ENCODE data around the gene LST1.
"Not testable (repeated sequence)": the region's sequence is repeated elsewhere in the genome, so short reads cannot be mapped to it uniquely, and the experiment has no call there.

LST1 gene

DNA sequence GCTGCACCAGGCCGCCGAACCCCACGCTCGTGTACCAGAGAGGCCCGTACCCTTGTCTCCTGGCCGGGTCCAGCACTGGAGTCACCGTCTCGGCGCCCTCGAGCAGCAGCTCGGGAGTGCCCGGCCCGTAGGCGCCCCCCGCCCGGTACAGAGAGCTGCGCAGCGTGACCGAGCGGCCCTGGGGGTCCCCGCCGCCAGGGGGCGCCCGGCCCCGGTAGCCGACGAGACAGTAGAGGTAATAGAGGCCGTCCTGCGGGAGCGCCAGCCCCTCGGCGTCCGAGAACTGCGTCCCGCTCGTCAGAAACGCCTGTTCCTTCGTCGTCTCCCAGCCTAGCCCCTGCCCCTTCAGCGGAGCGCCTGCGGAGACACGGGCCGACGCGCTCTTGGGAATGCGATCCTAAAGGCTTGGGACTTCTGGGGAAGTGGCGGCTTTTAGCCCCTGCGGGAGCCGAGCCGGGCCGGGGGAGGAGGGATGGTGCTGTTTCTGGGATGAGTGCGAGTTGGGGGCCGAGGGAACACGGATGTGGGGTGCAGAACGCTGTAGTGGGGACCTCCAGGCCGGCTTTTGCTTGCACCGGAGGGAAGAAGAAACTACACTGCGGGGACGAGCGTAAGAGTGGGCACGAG, 5.2 kb upstream of the LST1 start:
- DNase-seq (ENCODE audit: low spot score), result peak; percentile 81

DNA sequence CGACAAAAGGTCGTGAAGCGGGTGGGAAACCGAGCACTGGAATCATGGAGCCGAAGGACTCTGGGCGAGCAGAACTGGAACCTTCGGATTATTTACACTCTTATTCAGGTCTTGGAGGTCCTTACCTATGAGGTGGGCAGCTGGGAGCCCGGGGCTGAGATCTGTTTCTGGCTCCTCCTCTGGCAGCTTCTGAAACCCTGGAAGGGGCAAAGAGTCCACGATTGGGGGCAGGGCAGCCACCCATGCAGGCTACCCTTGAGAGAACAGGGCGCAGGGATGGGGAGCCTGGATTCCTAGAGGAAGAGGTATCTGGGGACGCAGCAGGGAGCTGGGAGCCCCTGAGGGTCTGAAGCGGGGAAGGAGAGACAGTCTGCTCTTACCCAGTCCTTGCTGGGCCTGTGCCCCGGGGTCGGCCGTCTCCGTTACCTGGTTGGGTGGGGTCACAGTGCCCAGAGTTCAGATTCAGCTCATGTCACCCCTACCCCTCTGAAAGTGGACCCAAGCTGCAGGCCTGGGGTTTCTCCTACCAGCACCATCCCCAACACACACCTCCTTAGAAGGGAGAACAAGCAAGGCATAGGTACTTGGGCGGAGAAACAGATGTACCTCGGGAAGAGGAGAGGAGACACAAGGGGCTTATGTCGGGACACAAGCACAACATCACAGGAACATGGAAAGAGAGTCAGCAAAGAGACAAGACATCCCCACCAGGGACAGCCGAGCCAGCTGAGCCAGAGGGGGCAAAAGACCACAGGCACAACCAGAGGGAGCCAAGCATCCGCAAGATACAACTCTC, 4.4 kb upstream of the LST1 start:
- DNase-seq (ENCODE audit: low spot score), result peak; percentile 27

DNA sequence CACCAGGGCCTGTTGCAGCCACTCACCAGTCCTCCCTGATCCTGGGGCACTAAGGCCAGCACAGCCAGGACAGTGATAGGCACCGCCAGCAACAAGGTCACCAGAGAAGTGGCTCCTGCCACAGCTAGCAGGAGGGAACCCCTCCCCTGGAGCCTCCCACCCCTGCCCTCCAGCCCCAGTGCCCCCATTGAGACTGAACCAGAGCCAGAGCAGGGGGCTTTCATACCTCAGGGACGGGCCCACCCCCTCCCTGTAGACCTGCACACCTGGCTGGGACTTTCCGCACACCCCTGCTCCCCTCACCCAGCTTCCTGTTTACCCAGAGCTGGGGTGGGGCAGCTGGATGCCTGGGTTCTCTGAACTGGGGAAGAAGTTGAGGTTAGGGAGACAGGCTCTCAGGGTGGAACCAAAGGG, 3.8 kb upstream of the LST1 start, which contains the start of gene LTB:
TSS of gene LTB (minus strand) at position 195 of the 414 bp plus-strand sequence. CDS start at position 188, 7 bp downstream.
- peak; percentile 3 for DNase-seq (ENCODE audit: low spot score)

DNA sequence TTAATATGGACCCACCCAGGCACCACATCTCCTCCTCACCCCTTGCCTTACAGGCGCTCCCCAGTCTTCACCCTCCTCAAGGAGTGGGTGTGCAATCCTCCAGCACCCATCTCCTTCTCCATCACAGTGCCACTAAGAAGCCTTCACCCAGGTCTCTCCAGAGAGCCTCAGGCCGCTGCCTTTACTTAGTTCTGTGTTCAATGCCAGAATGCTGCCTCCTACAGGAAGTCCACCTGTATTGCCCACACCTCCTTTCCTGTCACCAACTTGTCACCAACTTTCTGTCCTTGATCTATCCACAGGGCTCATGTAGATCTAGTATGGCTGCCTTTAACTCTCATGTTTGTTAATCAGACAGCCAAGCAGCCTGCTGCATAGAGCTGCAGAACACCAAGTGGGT, 586 bp upstream of the LST1 start:
- peak; percentile 43 for DNase-seq (ENCODE audit: low spot score)

DNA sequence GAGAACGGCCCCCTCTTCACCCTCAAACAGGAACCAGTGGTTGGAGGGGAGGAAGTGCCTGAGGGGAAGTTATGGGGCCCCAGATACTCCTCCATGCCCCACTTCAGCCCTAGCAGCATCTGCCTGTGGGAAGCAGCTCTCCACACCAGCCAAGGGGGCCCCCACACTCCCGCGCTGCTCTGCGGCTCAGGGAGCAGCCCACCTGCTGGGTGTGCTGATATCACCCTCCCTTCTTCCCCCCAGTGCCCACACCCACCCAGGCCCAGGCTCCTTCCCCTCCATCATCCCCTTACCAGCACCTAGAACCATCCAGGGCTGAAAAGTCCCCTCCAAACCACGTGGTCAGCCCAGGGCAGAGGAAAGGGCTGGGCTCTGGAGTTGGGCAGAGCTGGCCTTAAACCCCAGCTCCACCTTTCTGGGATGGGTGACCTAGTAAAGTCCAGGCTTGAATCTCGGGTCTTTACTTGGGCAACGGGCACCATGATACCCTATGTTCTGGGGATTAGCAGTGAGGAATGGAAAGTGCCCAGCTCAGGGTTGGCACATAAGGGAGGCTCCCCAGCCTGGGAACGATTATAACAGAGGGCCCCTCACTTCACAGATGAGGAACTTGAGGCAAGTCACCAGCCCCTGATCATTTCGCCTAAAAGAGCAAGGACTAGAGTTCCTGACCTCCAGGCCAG, 663 bp downstream of the LST1 start:
- DNase-seq (ENCODE audit: low spot score), result no peak

DNA sequence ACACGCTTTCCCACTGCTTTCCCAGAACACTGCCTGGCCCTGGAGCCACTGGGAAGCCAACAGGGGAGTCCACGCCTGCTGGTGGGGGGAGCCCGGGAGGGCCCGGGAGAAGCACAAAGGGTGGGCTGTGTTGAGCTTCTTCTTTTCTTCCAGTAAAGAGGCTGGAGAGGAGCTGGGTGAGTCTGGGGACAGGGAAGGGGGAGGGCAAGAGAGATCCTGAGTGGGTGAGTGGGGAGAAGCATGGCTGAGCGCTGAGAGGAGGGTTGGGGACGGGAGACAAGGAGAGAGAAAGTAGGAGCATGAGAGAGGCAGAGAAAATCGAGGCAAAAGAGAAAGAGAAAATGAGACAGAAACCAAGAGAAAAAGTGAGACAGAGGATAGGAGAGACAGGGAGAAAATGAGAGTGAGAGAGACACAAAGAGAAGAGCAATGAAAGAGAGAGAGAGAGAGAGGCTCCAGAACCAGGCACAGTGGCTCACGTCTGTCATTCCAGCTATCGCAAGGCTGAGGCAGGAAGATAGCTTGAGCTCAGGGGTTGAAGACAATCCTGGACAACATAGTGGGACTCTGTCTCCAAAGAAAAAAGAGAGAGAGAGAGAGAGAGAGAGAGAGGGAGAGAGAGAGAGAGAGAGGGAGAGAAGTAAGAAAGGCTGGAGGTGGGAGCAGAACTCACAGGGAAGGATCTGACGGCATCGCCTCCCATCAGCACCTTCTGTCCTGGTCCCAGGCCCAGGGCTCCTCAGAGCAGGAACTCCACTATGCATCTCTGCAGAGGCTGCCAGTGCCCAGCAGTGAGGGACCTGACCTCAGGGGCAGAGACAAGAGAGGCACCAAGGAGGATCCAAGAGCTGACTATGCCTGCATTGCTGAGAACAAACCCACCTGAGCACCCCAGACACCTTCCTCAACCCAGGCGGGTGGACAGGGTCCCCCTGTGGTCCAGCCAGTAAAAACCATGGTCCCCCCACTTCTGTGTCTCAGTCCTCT, 2.0 kb downstream of the LST1 start:
- DNase-seq (ENCODE audit: low spot score), result no peak

DNA sequence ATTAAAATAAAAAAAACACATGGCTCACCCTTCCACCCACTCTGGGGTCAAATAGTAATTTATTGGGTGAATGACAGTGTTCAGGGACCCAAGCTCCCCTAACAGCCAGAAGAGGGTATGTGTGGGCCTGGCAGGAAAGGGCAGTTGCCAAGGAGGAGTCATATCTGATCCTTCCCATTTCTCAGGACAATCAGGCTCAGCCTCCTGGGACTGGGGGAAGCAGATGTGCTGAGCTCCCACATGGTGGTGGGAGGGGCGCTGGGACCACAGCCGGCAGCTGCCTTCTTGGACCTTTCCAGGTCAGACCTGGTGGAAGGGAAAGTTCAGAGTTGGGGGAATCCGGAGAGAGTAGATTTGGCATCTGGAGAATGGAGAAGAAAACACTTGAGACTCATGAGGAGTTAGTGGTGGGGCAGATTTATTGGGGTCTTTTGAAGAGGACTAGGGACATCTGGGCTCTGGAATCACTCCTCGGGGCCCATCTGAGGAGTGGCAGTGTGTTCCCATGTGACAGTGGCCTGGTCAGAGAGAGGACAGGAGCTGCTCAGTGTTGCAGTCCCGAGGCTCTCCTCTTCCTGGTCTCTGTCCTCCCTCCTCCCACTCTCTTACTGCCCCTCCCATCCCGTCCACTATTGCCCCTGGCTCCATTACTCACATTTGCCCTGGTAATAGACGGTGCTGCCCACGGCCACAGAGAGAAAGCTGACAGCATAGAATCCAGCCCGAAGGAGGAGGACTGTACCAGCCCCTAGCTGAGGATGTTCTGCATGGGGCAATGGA, 3.0 kb downstream of the LST1 start:
- no peak for DNase-seq (ENCODE audit: low spot score)

DNA sequence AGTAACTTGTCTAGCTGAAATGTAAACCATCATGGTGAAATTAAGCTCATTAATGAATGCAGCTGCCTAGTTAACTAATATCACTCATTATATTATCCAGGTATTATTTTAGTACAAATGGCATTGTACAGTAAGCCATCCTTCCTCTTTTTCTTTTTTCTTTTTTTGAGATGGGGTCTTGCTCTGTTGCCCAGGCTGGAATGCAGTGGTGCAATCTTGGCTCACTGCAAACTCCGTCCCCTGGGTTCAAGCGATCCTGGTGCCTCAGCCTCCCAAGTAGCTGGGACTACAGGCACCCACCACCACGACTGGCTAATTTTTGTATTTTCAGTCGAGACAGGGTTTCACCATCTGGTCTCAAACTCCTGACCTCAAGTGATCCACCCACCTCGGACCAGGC, 4.6 kb downstream of the LST1 start:
- DNase-seq (ENCODE audit: low spot score), result not testable (repeated sequence)

DNA sequence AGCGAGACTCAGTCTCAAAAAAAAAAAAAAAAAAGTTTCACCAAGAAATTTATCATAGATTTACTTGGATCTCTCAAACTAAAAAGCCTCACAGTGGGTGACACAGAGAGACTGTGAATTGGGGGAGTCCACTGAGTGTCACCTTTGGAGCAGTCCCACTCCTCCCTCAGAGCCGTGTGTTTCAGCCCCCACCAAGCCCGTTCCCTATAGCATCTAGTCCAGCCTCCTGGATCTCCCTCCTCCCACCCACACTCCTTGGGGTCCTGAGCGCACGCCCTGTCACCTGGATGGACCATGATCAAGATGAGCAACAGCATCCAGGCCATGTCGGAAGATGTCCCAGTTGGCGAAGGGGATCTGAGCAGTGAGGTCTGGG, 6.3 kb downstream of the LST1 start:
- DNase-seq (ENCODE audit: low spot score), result no peak

DNA sequence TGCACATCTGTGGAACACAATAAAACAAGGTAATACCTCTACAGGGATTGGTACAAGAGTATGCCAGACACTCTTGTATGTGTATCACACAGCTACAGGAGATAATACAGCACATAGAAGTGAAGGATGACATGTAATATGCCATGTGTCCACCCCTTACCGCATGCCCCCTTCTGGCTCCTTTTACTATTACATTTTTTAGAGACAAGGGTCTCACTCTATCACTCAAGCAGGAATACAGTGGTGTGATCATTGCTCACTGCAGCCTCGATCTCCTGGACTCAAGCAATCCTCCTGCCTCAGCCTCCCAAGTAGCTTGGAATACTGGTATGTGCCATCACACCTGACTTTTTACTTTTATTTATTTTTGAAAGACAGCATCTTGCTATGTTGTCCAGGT, 10.9 kb downstream of the LST1 start:
- peak; percentile 54 for DNase-seq (ENCODE audit: low spot score)

DNA sequence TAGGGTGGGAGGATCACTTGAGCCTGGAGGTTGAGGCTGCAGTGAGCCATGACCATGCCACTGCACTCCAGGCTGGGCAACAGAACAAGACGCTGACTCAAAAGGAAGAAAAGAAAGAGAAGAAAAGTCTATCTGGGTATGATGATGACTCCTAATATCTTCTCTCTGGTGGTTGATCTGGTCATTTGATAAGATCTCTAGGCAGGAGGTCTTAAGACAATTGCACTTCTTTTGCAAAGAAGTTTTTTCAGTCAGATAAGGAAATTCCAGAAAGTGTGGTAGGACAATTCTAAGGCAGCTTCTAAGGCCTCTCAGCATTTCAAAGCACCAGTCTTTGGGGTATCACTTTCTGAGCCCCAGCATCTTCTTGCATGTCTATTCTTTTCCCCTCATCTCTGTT, 21.2 kb downstream of the LST1 start:
- DNase-seq (ENCODE audit: low spot score), result no peak

DNA sequence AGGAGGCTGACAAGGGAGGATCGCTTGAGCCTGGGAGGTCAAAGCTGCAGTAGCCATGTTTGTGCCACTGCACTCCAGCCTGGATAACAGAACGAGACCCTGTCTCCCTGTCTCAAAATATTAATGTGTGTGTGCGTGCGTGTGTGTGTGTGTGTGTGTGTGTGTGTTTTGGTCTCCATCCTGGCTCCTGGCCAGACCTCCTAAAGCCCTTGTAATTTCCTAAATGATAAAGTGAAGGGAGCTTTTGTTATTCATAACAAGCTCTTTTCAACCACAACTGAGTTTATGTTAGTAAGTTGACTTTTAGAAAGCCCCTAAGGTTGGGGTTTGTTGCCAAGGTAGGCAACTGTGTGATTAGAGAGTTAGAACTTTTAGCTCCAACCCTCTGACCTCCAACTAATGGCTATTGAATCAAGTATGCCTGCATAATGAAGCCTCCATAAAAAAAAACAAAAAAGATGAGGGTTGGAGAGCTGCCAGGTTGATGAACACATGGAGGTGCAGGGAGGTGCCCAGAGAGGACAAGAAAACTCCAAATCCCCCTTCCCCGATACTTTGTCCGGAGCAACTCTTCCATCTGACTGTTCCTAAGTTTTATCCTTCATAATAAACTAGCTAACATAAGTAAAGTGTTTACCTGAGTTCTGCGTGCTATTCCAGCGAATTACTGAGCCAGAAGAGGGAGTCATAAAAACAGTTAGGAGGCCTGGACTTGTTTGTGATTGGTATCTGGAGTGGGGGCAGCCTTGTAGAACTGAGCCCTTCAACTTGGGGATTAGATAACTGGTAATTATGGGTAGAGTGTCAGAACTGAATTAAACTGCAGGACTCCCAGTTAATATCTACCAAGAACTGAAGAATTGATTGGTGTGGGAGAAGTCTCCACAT, 23.7 kb downstream of the LST1 start:
- DNase-seq (ENCODE audit: low spot score), result no peak

DNA sequence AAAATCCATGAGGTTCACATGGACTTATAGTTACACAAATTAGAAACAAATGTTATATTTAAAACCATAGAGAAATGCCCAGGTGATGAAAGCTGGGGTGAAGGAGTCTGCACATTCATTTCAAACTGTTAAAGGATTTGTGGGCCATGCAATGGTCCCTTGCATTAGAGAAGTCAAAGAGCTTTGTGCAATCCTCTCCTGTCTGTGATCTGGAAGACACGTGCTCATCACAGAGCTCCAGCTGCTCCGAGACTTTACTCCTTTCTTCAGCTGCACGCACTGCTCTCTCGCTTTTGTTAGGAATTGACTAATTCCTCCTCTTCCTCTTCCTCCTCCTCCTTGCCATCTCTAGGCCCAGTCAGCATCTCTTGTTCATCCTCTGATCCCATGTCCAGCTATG, 24.9 kb downstream of the LST1 start:
- DNase-seq (ENCODE audit: low spot score), result no peak

DNA sequence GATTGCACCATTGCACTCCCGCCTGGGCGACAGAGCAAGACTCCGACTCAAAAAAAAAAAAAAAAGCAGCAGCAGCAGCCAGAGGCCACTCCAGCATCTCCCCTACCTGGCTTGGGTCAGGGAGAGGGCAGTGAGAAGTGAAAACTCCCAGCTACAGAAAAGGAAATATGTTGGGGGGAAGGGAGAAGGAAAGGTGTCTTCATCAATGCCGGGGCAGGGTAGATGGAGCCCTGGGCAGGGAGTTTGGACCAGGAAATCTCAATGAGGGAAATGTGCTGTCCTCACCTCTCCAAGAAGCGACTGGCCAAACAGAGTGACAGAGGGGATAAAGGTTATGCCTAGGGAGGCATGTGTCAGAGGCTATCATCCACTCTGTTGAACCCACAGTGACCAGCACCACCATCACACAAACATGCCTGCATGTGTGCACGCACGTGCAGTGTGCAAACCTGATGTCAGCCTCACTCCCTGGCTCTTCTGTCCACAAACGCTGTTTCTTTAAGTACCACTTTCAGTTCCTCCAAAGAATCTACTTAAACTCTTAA, 28.1 kb downstream of the LST1 start:
- no peak for DNase-seq (ENCODE audit: low spot score)

DNA sequence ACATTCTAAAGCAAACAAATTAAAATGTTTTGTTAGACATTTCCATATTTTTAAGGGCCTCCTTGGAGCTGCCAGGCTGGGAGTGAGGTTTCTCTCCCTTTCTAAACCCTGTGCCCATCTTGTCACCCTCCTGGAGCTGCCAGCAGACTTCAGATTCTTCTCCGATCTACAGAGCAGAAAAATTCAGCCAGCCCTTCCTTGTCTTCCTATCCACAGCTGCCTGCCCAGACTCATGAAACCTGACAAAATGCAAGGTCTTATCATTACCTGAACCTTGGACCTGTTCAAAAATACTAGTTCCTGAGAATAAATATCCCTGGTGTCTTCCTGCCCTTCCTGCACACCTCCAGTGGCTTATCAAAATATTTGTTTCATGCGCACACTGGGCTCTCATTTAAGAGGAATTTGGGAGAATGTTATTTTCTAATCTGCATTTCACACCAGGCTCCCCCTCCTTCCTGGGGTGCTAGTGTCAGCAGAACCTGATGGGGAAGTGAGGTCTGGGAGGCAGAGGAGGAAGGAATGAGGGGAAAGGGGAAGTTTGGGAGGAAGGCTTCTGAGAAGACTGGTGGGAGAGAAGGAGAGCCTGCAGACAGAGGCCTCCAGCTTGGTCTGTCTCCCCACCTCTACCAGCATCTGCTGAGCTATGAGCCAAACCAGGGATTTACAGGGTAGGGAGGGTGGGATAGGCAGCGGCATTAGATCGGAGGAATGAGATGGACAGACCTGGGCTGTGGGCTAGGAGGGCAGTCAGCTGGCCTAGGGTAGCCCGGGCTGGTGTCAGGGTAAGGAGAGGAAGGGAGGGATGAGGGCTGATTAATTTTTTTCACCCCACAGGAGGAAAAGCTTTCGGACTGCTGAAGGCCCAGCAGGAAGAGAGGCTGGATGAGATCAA, 28.9 kb downstream of the LST1 start, which contains the start of gene AIF1:
TSS of gene AIF1 (plus strand) at position 551 of the 895 bp plus-strand sequence. CDS start at position 647, 96 bp downstream.
- DNase-seq (ENCODE audit: low spot score), result no peak

DNA sequence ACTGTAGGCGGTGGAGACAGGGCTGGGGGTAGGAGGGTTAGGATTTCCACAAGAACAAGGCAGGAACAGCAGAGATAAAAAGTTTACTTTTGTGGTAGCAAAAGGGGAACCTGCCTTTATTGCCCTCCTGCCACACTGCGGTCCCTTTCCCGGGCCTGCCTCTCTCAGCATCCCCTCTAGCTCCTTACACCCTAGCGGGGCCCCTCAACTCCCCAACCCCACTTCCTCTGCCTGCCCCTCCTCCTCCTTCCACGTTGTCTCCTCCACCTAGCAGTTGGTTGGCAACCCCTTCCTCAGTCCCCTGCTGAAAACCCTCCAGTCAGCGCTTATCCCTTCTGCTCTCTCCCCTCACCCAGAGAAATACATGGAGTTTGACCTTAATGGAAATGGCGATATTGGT, 29.7 kb downstream of the LST1 start:
- no peak for DNase-seq (ENCODE audit: low spot score)

DNA sequence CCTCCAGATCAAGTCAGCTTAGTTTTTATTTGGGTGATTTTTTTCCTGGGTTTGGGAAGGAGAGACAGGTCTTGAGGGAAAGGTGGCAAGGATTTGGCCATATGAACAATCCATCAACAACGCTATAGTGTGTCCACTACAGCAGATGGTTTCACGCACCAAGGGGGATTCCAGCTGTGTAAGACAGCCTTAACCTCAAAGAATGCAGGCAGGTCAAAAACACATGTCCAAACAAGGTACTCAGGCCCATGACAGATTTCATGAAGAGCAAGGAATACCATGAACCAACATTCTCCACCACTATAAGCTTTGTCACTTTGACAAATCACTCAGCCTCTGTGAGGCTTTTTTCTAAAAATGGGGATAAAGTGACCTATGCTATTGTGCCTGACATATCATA, 30.9 kb downstream of the LST1 start:
- DNase-seq (ENCODE audit: low spot score), result no peak

DNA sequence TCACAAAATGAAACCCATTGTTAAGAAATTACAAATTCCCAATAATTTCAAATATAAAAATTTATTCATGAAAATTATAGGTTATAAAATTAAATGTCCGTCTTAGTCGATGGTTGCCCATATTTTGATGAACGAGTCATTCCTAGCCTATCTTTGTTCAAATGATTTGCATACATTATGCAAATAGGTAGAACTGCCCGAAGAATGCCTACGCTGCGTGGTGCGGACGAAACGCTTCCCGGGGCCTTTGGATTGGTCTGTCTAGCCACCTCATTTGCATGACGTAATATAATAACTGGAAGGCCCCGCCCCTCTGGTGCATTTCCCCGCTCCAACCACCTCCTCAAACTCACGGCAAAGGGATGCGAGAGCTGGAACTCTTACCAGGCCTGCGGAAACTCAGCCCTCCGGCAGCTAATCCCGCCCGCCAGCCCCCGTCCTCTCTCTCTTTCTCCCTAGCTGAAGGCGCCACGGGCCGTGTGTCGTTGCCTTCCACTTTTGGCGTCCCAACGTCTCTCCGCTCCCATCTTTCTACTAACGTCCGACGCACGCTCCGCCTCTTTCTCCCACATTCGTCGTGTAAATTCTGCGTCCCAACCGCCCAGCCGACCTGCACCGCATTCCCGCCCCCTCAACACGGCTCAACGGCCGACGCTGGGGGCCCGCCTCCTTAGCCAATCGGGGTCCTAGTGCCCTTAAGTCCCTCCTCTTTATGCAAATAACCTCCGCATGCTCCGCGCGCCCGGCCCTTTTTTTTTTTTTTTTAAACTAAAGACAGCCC, 33.9 kb downstream of the LST1 start:
- peak; percentile 100 for DNase-seq (ENCODE audit: low spot score)
